ENCODE data around the gene DPEP3.
A peak's percentile ranks its signal among the peaks of the same experiment; 100 is the strongest.
"Not testable (repeated sequence)": the region's sequence is repeated elsewhere in the genome, so short reads cannot be mapped to it uniquely, and the experiment has no call there.

Gene DPEP3

GRCh38 chr16:67939507-67940445 is 40.5 kb downstream of the DPEP3 start:
- Histone ChIP-seq H3K36me3 (ENCODE audit: insufficient read depth, low read depth, low read length) (peaks cover 6% of the 10 kb centered on the region), H3K4me1 (ENCODE audit: insufficient read depth, low read length) (0 out of 2 replicates have a peak, but pooled peaks cover 3% of the 10 kb centered on the region), H3K9me3 (ENCODE audit: insufficient read depth, low read depth, low read length) (no peaks in the 10 kb centered on the region), H3K27me3 (ENCODE audit: insufficient read depth, low read length) (no peaks in the 10 kb centered on the region), H3K27ac (ENCODE audit: low read length) (no peak overlapping the region), H3K9ac (ENCODE audit: low read depth, low read length) (no peak overlapping the region), H3K4me3 (ENCODE audit: low read length) (no peak overlapping the region)

GRCh38 chr16:67937713-67938112 is 42.6 kb downstream of the DPEP3 start:
- H3K27ac ChIP-seq (ENCODE audit: low read length); H3K27me3 ChIP-seq (ENCODE audit: insufficient read depth, low read length); H3K4me3 ChIP-seq (ENCODE audit: low read length); H3K9me3 ChIP-seq (ENCODE audit: insufficient read depth, low read depth, low read length); H3K9ac ChIP-seq (ENCODE audit: low read depth, low read length); H3K4me1 ChIP-seq (ENCODE audit: insufficient read depth, low read length); H3K36me3 ChIP-seq (ENCODE audit: insufficient read depth, low read depth, low read length): not testable (repeated sequence)

- Histone ChIP-seq H3K36me3 (ENCODE audit: insufficient read depth, low read depth, low read length) (no peaks in the 10 kb centered on the region; the same call in 1 of the 2 replicates), H3K4me1 (ENCODE audit: insufficient read depth, low read length) (0 out of 2 replicates have a peak, but pooled peaks cover 6% of the 10 kb centered on the region), H3K9ac (ENCODE audit: low read depth, low read length) (peak overlapping the region; percentile 95), H3K9me3 (ENCODE audit: insufficient read depth, low read depth, low read length) (no peaks in the 10 kb centered on the region), H3K27ac (ENCODE audit: low read length) (no peak overlapping the region), H3K4me3 (ENCODE audit: low read length) (peak overlapping the region; percentile 89), H3K27me3 (ENCODE audit: insufficient read depth, low read length) (no peaks in the 10 kb centered on the region)
Observed at GRCh38 chr16:67936880-67937605, 43.3 kb downstream of the DPEP3 start.

- peak within 1 kb of the TSS; percentile 89 for H3K4me3 ChIP-seq (ENCODE audit: low read length)
- peak within 1 kb of the TSS; percentile 69 for H3K27ac ChIP-seq (ENCODE audit: low read length)
- H3K27me3 ChIP-seq (ENCODE audit: insufficient read depth, low read length), result no peaks in the 10 kb centered on the region
- 0 out of 2 replicates have a peak, but pooled peaks cover 6% of the 10 kb centered on the region for H3K4me1 ChIP-seq (ENCODE audit: insufficient read depth, low read length)
- no peaks in the 10 kb centered on the region for H3K9me3 ChIP-seq (ENCODE audit: insufficient read depth, low read depth, low read length)
- H3K9ac ChIP-seq (ENCODE audit: low read depth, low read length), result peak within 1 kb of the TSS; percentile 95
- H3K36me3 ChIP-seq (ENCODE audit: insufficient read depth, low read depth, low read length), result no peaks in the 10 kb centered on the region; the same call in 1 of the 2 replicates
Observed at GRCh38 chr16:67936124-67936879, 44.0 kb downstream of the DPEP3 start, which contains the start of gene PSMB10. Gene PSMB10 (minus strand): TSS chr16:67936850. CDS start chr16:67936749, 101 bp downstream.

- Histone ChIP-seq H3K4me1 (ENCODE audit: insufficient read depth, low read length) (0 out of 2 replicates have a peak, but pooled peaks cover 6% of the 10 kb centered on the region), H3K27me3 (ENCODE audit: insufficient read depth, low read length) (no peaks in the 10 kb centered on the region), H3K4me3 (ENCODE audit: low read length) (peak overlapping the region; percentile 89), H3K9me3 (ENCODE audit: insufficient read depth, low read depth, low read length) (no peaks in the 10 kb centered on the region), H3K36me3 (ENCODE audit: insufficient read depth, low read depth, low read length) (peaks cover under 1% of the 10 kb centered on the region; the same call in 1 of the 2 replicates), H3K9ac (ENCODE audit: low read depth, low read length) (peak overlapping the region; percentile 95), H3K27ac (ENCODE audit: low read length) (peak overlapping the region; percentile 69)
Observed at GRCh38 chr16:67935402-67936123, 44.7 kb downstream of the DPEP3 start.

GRCh38 chr16:67935101-67935401 is 45.2 kb downstream of the DPEP3 start:
- Histone ChIP-seq H3K9me3 (ENCODE audit: insufficient read depth, low read depth, low read length) (no peaks in the 10 kb centered on the region), H3K36me3 (ENCODE audit: insufficient read depth, low read depth, low read length) (0 out of 2 replicates have a peak, but pooled peaks cover 4% of the 10 kb centered on the region), H3K4me3 (ENCODE audit: low read length) (peak overlapping the region; percentile 89), H3K9ac (ENCODE audit: low read depth, low read length) (peak overlapping the region; percentile 81), H3K27me3 (ENCODE audit: insufficient read depth, low read length) (no peaks in the 10 kb centered on the region), H3K27ac (ENCODE audit: low read length) (no peak overlapping the region), H3K4me1 (ENCODE audit: insufficient read depth, low read length) (0 out of 2 replicates have a peak, but pooled peaks cover 6% of the 10 kb centered on the region)

GRCh38 chr16:67934306-67935100 is 45.8 kb downstream of the DPEP3 start:
- Histone ChIP-seq H3K27me3 (ENCODE audit: insufficient read depth, low read length) (no peaks in the 10 kb centered on the region), H3K36me3 (ENCODE audit: insufficient read depth, low read depth, low read length) (peaks cover 10% of the 10 kb centered on the region; the same call in 1 of the 2 replicates), H3K27ac (ENCODE audit: low read length) (no peak overlapping the region), H3K9ac (ENCODE audit: low read depth, low read length) (peak overlapping the region; percentile 81), H3K4me1 (ENCODE audit: insufficient read depth, low read length) (0 out of 2 replicates have a peak, but pooled peaks cover 6% of the 10 kb centered on the region), H3K4me3 (ENCODE audit: low read length) (peak overlapping the region; percentile 89), H3K9me3 (ENCODE audit: insufficient read depth, low read depth, low read length) (no peaks in the 10 kb centered on the region)

GRCh38 chr16:67933805-67934204 is 46.5 kb downstream of the DPEP3 start:
- Histone ChIP-seq H3K27ac (ENCODE audit: low read length) (no peak overlapping the region), H3K9ac (ENCODE audit: low read depth, low read length) (no peak overlapping the region), H3K27me3 (ENCODE audit: insufficient read depth, low read length) (no peaks in the 10 kb centered on the region), H3K9me3 (ENCODE audit: insufficient read depth, low read depth, low read length) (no peaks in the 10 kb centered on the region), H3K4me3 (ENCODE audit: low read length) (no peak overlapping the region), H3K36me3 (ENCODE audit: insufficient read depth, low read depth, low read length) (peaks cover 17% of the 10 kb centered on the region; the same call in 1 of the 2 replicates), H3K4me1 (ENCODE audit: insufficient read depth, low read length) (0 out of 2 replicates have a peak, but pooled peaks cover 6% of the 10 kb centered on the region)

- H3K27ac ChIP-seq (ENCODE audit: low read length), result no peak overlapping the region
- H3K9me3 ChIP-seq (ENCODE audit: insufficient read depth, low read depth, low read length), result no peaks in the 10 kb centered on the region
- H3K4me3 ChIP-seq (ENCODE audit: low read length), result no peak overlapping the region
- peaks cover 23% of the 10 kb centered on the region for H3K36me3 ChIP-seq (ENCODE audit: insufficient read depth, low read depth, low read length)
- 0 out of 2 replicates have a peak, but pooled peaks cover 6% of the 10 kb centered on the region for H3K4me1 ChIP-seq (ENCODE audit: insufficient read depth, low read length)
- H3K9ac ChIP-seq (ENCODE audit: low read depth, low read length), result no peak overlapping the region
- no peaks in the 10 kb centered on the region for H3K27me3 ChIP-seq (ENCODE audit: insufficient read depth, low read length)
Observed at GRCh38 chr16:67932462-67932840, 47.8 kb downstream of the DPEP3 start.

GRCh38 chr16:67931712-67932461 is 48.4 kb downstream of the DPEP3 start, which contains the start of gene CTRL:
Gene CTRL (minus strand): TSS chr16:67931862. CDS start chr16:67931852, 10 bp downstream.
- Histone ChIP-seq H3K4me1 (ENCODE audit: insufficient read depth, low read length) (0 out of 2 replicates have a peak, but pooled peaks cover 3% of the 10 kb centered on the region), H3K4me3 (ENCODE audit: low read length) (no peak within 1 kb of the TSS), H3K9ac (ENCODE audit: low read depth, low read length) (no peak within 1 kb of the TSS), H3K9me3 (ENCODE audit: insufficient read depth, low read depth, low read length) (no peaks in the 10 kb centered on the region), H3K27ac (ENCODE audit: low read length) (no peak within 1 kb of the TSS), H3K36me3 (ENCODE audit: insufficient read depth, low read depth, low read length) (peaks cover 23% of the 10 kb centered on the region), H3K27me3 (ENCODE audit: insufficient read depth, low read length) (no peaks in the 10 kb centered on the region)

All from iPS-20b (cell line).